Aorta (tissue), 5 donors: ENCODE results near the gene MLN. TPM values are rescaled to one million over a fixed set of nuclear protein-coding genes. Genes with fewer than 3 reads are reported as not detected.
A peak's percentile ranks its signal among the peaks of the same experiment; 100 is the strongest.

Experiments used
- ATAC-seq: fragments of 200-7000 bp; cut with Tn5 transposase; one replicate; pipeline ENCODE4 v1.9.1; 2022; ENCODE audit warnings: moderate library complexity; ENCODE audit not compliant: low FRiP score
- DNase-seq, 2 donors: peaks; one replicate each; pipeline ENCODE4 v3.0.0-alpha.2; 2020
- H3K27ac ChIP-seq, 2 donors: one replicate each; pipeline ENCODE4 v1.5.1; 2013; ENCODE audit warnings: low read length in 2 of 2, mild to moderate bottlenecking in 2 of 2, moderate library complexity in 2 of 2, control low read depth in 1 of 2, inconsistent platforms in 1 of 2, low read depth in 1 of 2
- H3K27me3 ChIP-seq, 2 donors: one replicate each; pipeline ENCODE4 v1.6.1; 2013; ENCODE audit warnings: control low read depth in 1 of 2, low read length in 1 of 2, mild to moderate bottlenecking in 1 of 2, moderate library complexity in 1 of 2; ENCODE audit not compliant: insufficient read depth in 2 of 2, control insufficient read depth in 1 of 2
- H3K36me3 ChIP-seq, 2 donors: one replicate each; pipeline ENCODE4 v1.6.1; 2013; ENCODE audit warnings: control low read depth in 1 of 2, low read length in 1 of 2, mild to moderate bottlenecking in 1 of 2; ENCODE audit not compliant: insufficient read depth in 2 of 2, control insufficient read depth in 1 of 2
- H3K4me1 ChIP-seq, 2 donors: one replicate each; pipeline ENCODE4 v1.6.1; 2013; ENCODE audit warnings: low read length in 2 of 2, control low read depth in 1 of 2, mild to moderate bottlenecking in 1 of 2, moderate library complexity in 1 of 2; ENCODE audit not compliant: insufficient read depth in 2 of 2, control insufficient read depth in 1 of 2
- H3K4me3 ChIP-seq, 2 donors: one replicate each; pipeline ENCODE4 v1.5.1; 2013; ENCODE audit warnings: low read length in 2 of 2, control low read depth in 1 of 2, mild to moderate bottlenecking in 1 of 2
- H3K9me3 ChIP-seq: one replicate; pipeline ENCODE4 v1.6.1; 2013; ENCODE audit warnings: mild to moderate bottlenecking, low read length; ENCODE audit not compliant: control insufficient read depth
- WGBS, 2 donors: extraction: QIAGEN DNeasy Blood & Tissue Kit; methylation state at CpG; one replicate each; pipeline ENCODE4 v1.1.7; 2013; 5-methylcytosine and 5-hydroxymethylcytosine counted together
- intact Hi-C, 2 donors: fragments of 100-400 bp; cut with DNase I; formaldehyde crosslinking; loops; one replicate each; pipeline versions ENCODE4 v1.14.2 to v1.15.0; 2022
- polyA plus RNA-seq, 2 donors: library from polyadenylated mRNA; stranded (reverse); fragments of 200-250 nt; gene quantifications; one replicate each; pipeline ENCODE4 v1.2.3, GENCODE V29; 2013
- total RNA-seq, 2 donors: library from RNA; stranded (reverse); fragmentation: NEBNext Ultra II Directional; extraction: Animal tissue kit (Norgen Biotek cat#: 25700); gene quantifications; one replicate each; pipeline ENCODE4 v1.2.1, GENCODE V29; 2021
- donor health status: healthy with polysubstance abuse.
- donor health status: Bipolar disorder and iron deficiency.
- donor health status: DM: no; HTN: no; CAD: no.
- donor health status: DM: no; HTN: no; CAD: no.
- donor health status: DM: yes; HTN: yes; CAD: no.

Gene MLN
- total and polyA plus RNA-seq, 4 donors: 2.6 TPM; not detected in 3

GRCh38 chr6:33769248-33769821 is 34.5 kb downstream of the MLN start:
- Histone ChIP-seq H3K27me3 (no peaks in the 10 kb centered on the region), H3K9me3 (no peaks in the 10 kb centered on the region), H3K4me1 (no peaks in the 10 kb centered on the region), H3K4me3 (no peak overlapping the region), H3K27ac (peak overlapping the region in 1 of 2 donors; percentile 7), H3K36me3 (no peaks in the 10 kb centered on the region)
- WGBS, 2 donors: 78 to 85% methylated on average over 10 of the region's 10 CpGs
- ATAC-seq (no peak), DNase-seq (no peak)
- intact Hi-C loops: loop anchor here in 1 of 2 donors (10.0 kb wide), 1 partner anchor 255 kb away; no protein-coding TSS in a partner anchor

GRCh38 chr6:33768644-33769120 is 35.1 kb downstream of the MLN start:
- Histone ChIP-seq H3K4me1 (no peaks in the 10 kb centered on the region), H3K27me3 (no peaks in the 10 kb centered on the region), H3K36me3 (no peaks in the 10 kb centered on the region), H3K4me3 (no peak overlapping the region), H3K9me3 (no peaks in the 10 kb centered on the region), H3K27ac (peak overlapping the region in 1 of 2 donors; percentile 7)
- intact Hi-C loops: loop anchor here in 1 of 2 donors (10.0 kb wide), 1 partner anchor 256 kb away; no protein-coding TSS in a partner anchor
- DNase-seq: peak; percentile 89 to 93
- peak; percentile 69 for ATAC-seq
- 32 to 33% methylated on average over 7 of the region's 7 CpGs for WGBS, 2 donors

GRCh38 chr6:33766921-33767907 is 36.6 kb downstream of the MLN start:
- intact Hi-C loops: loop anchor here in 1 of 2 donors (10.0 kb wide), 1 partner anchor 258 kb away; no protein-coding TSS in a partner anchor
- 80 to 84% methylated on average over 11 of the region's 11 CpGs for WGBS, 2 donors
- H3K9me3 ChIP-seq: no peaks in the 10 kb centered on the region
- H3K36me3 ChIP-seq: no peaks in the 10 kb centered on the region
- no peaks in the 10 kb centered on the region for H3K27me3 ChIP-seq
- DNase-seq (no peak), ATAC-seq (no peak)
- no peak overlapping the region for H3K4me3 ChIP-seq
- H3K4me1 ChIP-seq: no peaks in the 10 kb centered on the region
- no peak overlapping the region for H3K27ac ChIP-seq

GRCh38 chr6:33765368-33765767 is 38.4 kb downstream of the MLN start:
- Histone ChIP-seq H3K4me3 (no peak overlapping the region), H3K36me3 (no peaks in the 10 kb centered on the region), H3K4me1 (no peaks in the 10 kb centered on the region), H3K27ac (no peak overlapping the region), H3K27me3 (no peaks in the 10 kb centered on the region), H3K9me3 (no peaks in the 10 kb centered on the region)
- intact Hi-C loops: loop anchor here in 1 of 2 donors (10.0 kb wide), 1 partner anchor 259 kb away; no protein-coding TSS in a partner anchor
- no peak for DNase-seq
- WGBS, 2 donors: 94 to 95% methylated on average over 9 of the region's 9 CpGs
- no peak for ATAC-seq

GRCh38 chr6:33764036-33764435 is 39.8 kb downstream of the MLN start:
- WGBS, 2 donors: 80 to 87% methylated on average over 2 of the region's 2 CpGs
- intact Hi-C loops: loop anchor here in 1 of 2 donors (10.0 kb wide), 1 partner anchor 261 kb away; no protein-coding TSS in a partner anchor
- no peak for ATAC-seq

GRCh38 chr6:33763483-33763882 is 40.3 kb downstream of the MLN start:
- no peaks in the 10 kb centered on the region for H3K9me3 ChIP-seq
- DNase-seq (no peak), ATAC-seq (no peak)
- no peaks in the 10 kb centered on the region for H3K36me3 ChIP-seq
- intact Hi-C loops: loop anchor here in 1 of 2 donors (10.0 kb wide), 1 partner anchor 261 kb away; no protein-coding TSS in a partner anchor
- H3K27me3 ChIP-seq: no peaks in the 10 kb centered on the region
- no peak overlapping the region for H3K27ac ChIP-seq
- WGBS, 2 donors: 40 to 53% methylated on average over 6 of the region's 6 CpGs
- H3K4me1 ChIP-seq: no peaks in the 10 kb centered on the region
- H3K4me3 ChIP-seq: no peak overlapping the region

More at GRCh38 chr6:33764036-33764435, 39.8 kb downstream of the MLN start:
- DNase-seq: no peak
- Histone ChIP-seq H3K36me3 (no peaks in the 10 kb centered on the region), H3K27me3 (no peaks in the 10 kb centered on the region), H3K4me1 (no peaks in the 10 kb centered on the region), H3K27ac (no peak overlapping the region), H3K4me3 (no peak overlapping the region), H3K9me3 (no peaks in the 10 kb centered on the region)

- ATAC-seq: no peak
- DNase-seq: no peak
- Histone ChIP-seq H3K27me3 (no peaks in the 10 kb centered on the region), H3K9me3 (no peaks in the 10 kb centered on the region), H3K4me1 (no peaks in the 10 kb centered on the region), H3K4me3 (no peak overlapping the region), H3K36me3 (no peaks in the 10 kb centered on the region), H3K27ac (no peak overlapping the region)
- 79 to 84% methylated on average over 4 of the region's 4 CpGs for WGBS, 2 donors
- intact Hi-C loops: loop anchor here in 1 of 2 donors (10.0 kb wide), 1 partner anchor 262 kb away; no protein-coding TSS in a partner anchor
Measured at GRCh38 chr6:33762713-33763112, 41.1 kb downstream of the MLN start.

- Histone ChIP-seq H3K9me3 (no peaks in the 10 kb centered on the region), H3K36me3 (no peaks in the 10 kb centered on the region), H3K4me3 (no peak overlapping the region), H3K27me3 (no peaks in the 10 kb centered on the region), H3K4me1 (no peaks in the 10 kb centered on the region), H3K27ac (no peak overlapping the region)
- intact Hi-C loops: loop anchor here in 1 of 2 donors (10.0 kb wide), 1 partner anchor 263 kb away; no protein-coding TSS in a partner anchor
- ATAC-seq (peak; percentile 55), DNase-seq (peak in 1 of 2 donors; percentile 59)
- 76 to 82% methylated on average over 7 of the region's 7 CpGs for WGBS, 2 donors
Measured at GRCh38 chr6:33761922-33762629, 41.7 kb downstream of the MLN start.
